Activated effector memory CD4-positive, alpha-beta T cell treated with anti-CD3 and anti-CD28 coated beads, Interleukin-2, amount 50 U/mL, for 16 hours (primary cell): Measurements from ENCODE around the gene ZDHHC7.

Experiments used
- DNase-seq: peaks from one replicate; pipeline ENCODE4 v3.0.0-alpha.2; 2020

Gene ZDHHC7

DNA sequence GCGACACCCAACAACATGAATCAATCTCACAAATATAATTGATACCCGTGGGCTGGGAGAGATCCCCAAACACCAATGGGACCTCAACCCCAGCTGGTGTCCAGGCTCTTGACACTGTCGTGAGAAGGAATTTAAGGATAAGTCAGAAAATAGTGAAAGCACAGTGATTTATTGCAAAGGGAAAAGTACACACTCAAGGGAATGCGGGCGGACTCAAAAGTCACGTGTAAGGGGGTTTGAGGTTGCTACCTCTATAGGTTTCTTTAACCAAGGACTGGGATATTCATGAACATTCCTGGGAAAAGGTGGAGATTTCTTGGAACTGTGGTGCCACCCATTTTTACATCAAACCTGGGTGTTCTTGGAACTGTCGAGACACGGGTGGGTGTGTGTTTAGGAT is 6.3 kb upstream of the ZDHHC7 start:
- DNase-seq: no peak

- peak; percentile 69 for DNase-seq
These were observed 5.8 kb upstream of the ZDHHC7 start for GRCh38 chr16:85017151-85017550.

DNA sequence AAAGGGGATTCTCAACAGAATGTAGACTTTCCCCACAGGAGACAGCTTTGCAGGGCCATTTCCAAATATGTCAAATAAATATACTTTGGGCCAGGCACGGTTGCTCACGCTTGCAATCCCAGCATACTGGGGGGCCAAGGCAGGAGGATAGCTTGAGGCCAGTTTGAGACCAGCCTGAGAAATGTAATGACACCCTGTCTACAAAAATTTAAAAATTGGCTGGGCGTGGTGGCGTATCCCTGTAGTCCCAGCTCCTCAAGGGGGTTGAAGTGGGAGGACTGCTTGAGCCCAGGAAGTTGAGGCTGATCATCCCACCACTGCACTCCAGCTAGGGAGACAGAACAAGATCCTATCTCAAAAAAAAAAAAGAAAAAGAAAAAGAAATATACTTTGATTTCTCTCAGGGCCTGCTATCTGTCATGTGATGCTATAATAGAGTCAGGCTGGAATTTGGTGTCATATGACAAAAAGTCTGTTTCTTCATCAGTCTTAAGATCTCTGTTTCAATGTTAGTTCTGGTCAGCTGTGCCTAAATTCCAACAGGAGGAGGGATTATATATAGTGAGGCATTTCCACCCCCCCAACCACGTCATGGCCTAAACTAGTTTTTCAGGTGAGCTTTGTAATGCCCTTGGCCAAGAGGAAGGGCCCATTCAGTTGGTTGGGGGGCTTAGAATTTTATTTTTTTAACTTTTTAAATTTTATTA is 4.3 kb upstream of the ZDHHC7 start:
- no peak for DNase-seq

GRCh38 chr16:85014311-85014710 is 3.0 kb upstream of the ZDHHC7 start:
- DNase-seq: no peak

DNA sequence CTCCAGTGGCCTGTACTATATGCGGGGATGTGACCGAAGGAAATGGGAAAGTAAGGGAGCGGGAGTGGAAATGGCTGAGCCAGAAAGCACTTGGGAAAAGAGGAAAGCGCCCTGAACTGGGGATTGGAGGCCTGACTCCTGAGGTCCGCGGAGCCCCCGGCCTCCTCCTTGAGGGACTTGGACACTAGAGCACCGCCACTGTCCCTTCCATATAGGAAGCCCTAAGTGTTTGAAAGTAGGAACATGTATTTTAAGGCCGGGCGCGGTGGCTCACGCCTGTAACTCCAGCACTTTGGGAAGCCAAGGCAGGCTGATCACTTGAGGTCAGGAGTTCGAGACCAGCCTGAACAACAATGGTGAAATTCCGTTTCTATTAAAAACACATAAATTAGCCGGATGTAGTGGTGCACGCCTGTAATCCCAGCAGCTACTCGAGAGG is 530 bp upstream of the ZDHHC7 start:
- no peak for DNase-seq

- DNase-seq: no peak
These were observed 847 bp downstream of the ZDHHC7 start for GRCh38 chr16:85010446-85010930.

DNA sequence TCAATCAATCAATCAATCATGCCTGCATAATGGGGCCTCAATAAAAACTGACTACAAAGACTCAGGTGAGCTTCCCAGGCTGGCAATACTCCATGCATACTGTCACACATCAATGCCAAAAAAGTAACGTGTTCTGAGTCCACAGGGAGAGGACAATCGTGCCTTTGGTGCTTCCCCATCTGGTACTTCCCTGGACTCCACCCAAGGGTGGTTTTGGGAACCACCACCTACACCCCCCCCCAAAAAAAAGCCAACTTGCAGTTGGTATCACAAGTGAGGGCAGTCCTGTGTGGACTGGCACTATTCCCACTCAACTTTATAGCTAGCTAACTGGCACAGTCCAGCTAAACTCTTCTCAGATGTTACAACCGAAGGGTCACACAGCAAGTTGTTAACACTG is 3.1 kb downstream of the ZDHHC7 start:
- DNase-seq: no peak

GRCh38 chr16:85007496-85008214 is 3.7 kb downstream of the ZDHHC7 start:
- DNase-seq: no peak

GRCh38 chr16:85006639-85007038 is 4.7 kb downstream of the ZDHHC7 start:
- DNase-seq: no peak

DNA sequence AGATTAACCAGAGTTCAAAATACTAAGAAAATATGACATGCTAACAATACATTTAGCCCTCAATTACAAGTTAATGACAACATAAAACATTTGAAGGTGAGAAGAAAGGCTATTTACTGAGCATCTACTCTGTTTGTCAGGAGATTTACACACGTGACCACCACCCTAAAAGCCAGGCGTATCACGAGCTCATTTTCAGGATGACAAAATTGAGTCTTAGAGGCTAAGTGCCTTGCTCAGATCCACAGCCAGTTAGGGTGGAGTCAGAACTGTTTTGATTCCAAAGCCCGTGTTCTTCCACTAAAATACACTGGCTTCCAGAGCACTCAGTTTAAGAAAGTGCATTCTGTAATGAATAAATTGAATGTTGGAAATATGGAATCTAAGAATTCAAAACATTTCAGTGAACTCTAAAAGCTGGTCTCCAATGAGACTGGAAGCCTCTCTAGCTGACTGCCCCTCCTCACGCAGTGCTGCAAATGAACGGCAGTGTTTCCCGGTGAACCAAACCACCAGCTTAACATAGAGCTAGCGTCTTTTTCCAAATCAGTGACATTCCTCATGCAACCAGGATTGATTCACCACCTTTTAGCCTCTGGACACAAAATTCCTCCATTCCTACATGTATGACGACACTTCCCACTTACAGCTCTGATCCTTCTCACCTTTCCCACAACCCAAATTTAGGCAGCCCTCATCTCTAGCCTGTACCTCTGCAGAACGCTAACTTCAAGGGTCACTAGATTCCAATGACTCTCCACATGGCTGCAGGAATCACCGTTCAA is 5.9 kb downstream of the ZDHHC7 start:
- no peak for DNase-seq

DNA sequence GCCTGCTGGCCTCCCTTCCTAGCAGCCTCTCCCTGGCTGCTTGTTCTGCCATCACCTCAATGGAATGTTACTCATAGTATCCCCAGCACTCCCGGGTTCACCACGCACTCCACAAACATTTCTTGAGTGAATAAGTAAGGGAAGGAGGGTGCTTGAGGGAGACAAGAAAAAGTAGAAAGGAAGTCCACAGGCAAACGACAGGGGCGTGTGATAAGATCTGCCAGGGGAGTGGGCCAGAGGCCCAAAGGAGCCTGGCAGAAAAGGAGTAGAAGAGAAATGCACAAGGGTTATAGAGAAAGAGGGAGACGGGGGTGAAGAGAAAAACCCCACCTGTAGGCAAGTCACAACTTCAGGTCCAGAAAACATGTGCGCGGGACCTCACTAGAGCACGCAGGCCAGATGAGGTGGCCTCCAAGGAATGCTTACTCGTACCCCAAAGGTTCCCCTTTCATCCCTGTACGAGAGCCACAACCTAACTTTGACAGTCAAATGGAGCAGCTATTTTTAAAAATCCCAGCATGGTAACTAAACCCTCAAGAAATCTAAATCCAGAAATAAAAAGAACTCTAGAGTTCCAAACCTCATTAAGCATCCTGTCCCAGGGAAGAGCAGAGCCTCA is 6.6 kb downstream of the ZDHHC7 start:
- no peak for DNase-seq

- DNase-seq: no peak
These were observed 7.4 kb downstream of the ZDHHC7 start for GRCh38 chr16:85003725-85004586.

GRCh38 chr16:85003076-85003475 is 8.3 kb downstream of the ZDHHC7 start:
- no peak for DNase-seq

GRCh38 chr16:85002608-85003007 is 8.7 kb downstream of the ZDHHC7 start:
- no peak for DNase-seq

- DNase-seq: no peak
These were observed 9.2 kb downstream of the ZDHHC7 start for GRCh38 chr16:85002099-85002541.

- DNase-seq: no peak
These were observed 11.4 kb downstream of the ZDHHC7 start for GRCh38 chr16:84999857-85000480.

- DNase-seq: no peak
These were observed 12.1 kb downstream of the ZDHHC7 start for GRCh38 chr16:84999200-84999599.

- no peak for DNase-seq
These were observed 15.0 kb downstream of the ZDHHC7 start for GRCh38 chr16:84996365-84996764.

- DNase-seq: peak; percentile 77
These were observed 15.7 kb downstream of the ZDHHC7 start for GRCh38 chr16:84995663-84996062.

GRCh38 chr16:84993926-84994325 is 17.4 kb downstream of the ZDHHC7 start:
- no peak for DNase-seq

- DNase-seq: no peak
These were observed 18.6 kb downstream of the ZDHHC7 start for GRCh38 chr16:84992717-84993075.

DNA sequence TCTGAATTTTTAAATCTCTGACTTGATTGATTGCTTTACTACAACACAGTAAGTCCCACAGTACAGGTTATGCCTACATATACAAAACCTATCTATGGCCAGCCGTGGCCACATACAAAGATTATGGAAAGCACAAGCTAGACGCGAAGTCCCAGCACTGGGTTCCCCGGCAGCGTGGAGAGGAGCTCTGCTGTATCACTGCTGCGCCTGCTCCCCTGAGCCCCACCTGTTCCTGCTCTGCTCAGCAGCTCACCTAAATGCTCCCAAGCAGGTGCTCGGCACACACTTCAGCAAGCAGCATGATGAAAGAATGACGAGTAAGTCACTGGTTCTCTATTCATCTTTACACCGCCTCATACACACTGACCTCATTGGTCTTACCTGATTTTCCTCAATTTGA is 20.6 kb downstream of the ZDHHC7 start:
- no peak for DNase-seq
